ENCODE measurements around the gene NUDT3.

The NUDT3 gene

GRCh38 chr6:34240329-34241248 is 151.9 kb downstream of the NUDT3 start:
- DNase-seq (ENCODE audit: low read depth in 4 of 4, low spot score in 1 of 4): no peak

- DNase-seq (ENCODE audit: low read depth in 4 of 4, low spot score in 1 of 4): no peak
Measured at GRCh38 chr6:34239893-34240292, 152.6 kb downstream of the NUDT3 start.

GRCh38 chr6:34239500-34239825 is 153.0 kb downstream of the NUDT3 start:
- no peak for DNase-seq (ENCODE audit: low read depth in 4 of 4, low spot score in 1 of 4)

GRCh38 chr6:34238585-34239499 is 153.6 kb downstream of the NUDT3 start:
- DNase-seq (ENCODE audit: low read depth in 4 of 4, low spot score in 1 of 4): no peak

GRCh38 chr6:34237722-34238584 is 154.5 kb downstream of the NUDT3 start:
- DNase-seq (ENCODE audit: low read depth in 4 of 4, low spot score in 1 of 4): peak in 3 of 4 experiments; percentile 47 to 77 (median 67)

- DNase-seq (ENCODE audit: low read depth in 4 of 4, low spot score in 1 of 4): no peak
Measured at GRCh38 chr6:34237316-34237721, 155.2 kb downstream of the NUDT3 start.

- peak; percentile 82 to 89 (median 88) for DNase-seq (ENCODE audit: low read depth in 4 of 4, low spot score in 1 of 4)
Measured at GRCh38 chr6:34236443-34237315, 155.8 kb downstream of the NUDT3 start, which contains the start of gene HMGA1. Gene HMGA1, plus strand, starts transcription at chr6:34236873. Its CDS starts 3,908 bp downstream, at chr6:34240781.

- DNase-seq (ENCODE audit: low read depth in 4 of 4, low spot score in 1 of 4): no peak
Measured at GRCh38 chr6:34236131-34236442, 156.4 kb downstream of the NUDT3 start.

GRCh38 chr6:34235307-34236130 is 156.9 kb downstream of the NUDT3 start:
- DNase-seq (ENCODE audit: low read depth in 4 of 4, low spot score in 1 of 4): peak in 1 of 4 experiments; percentile 66

GRCh38 chr6:34234667-34235306 is 157.7 kb downstream of the NUDT3 start:
- no peak for DNase-seq (ENCODE audit: low read depth in 4 of 4, low spot score in 1 of 4)

- DNase-seq (ENCODE audit: low read depth in 4 of 4, low spot score in 1 of 4): no peak
Measured at GRCh38 chr6:34233867-34234266, 158.6 kb downstream of the NUDT3 start.

- no peak for DNase-seq (ENCODE audit: low read depth in 4 of 4, low spot score in 1 of 4)
Measured at GRCh38 chr6:34232901-34233300, 159.6 kb downstream of the NUDT3 start.

- no peak for DNase-seq (ENCODE audit: low read depth in 4 of 4, low spot score in 1 of 4)
Measured at GRCh38 chr6:34231566-34232336, 160.7 kb downstream of the NUDT3 start.

- DNase-seq (ENCODE audit: low read depth in 4 of 4, low spot score in 1 of 4): no peak
Measured at GRCh38 chr6:34230653-34231371, 161.7 kb downstream of the NUDT3 start.

- no peak for DNase-seq (ENCODE audit: low read depth in 4 of 4, low spot score in 1 of 4)
Measured at GRCh38 chr6:34229877-34230276, 162.6 kb downstream of the NUDT3 start.

Data from stimulated activated CD4-positive, alpha-beta T cell treated with anti-CD3 and anti-CD28 coated beads, Interleukin-1b, Interleukin-23, amount 100 ng/mL, for 24 hours (primary cell).